ENCODE data around the gene SOX1. TPM values are rescaled to one million over a fixed set of nuclear protein-coding genes. Genes with fewer than 3 reads are reported as not detected.

The SOX1 gene
- total RNA-seq, 2 donors from 2014 or later: not detected

DNA sequence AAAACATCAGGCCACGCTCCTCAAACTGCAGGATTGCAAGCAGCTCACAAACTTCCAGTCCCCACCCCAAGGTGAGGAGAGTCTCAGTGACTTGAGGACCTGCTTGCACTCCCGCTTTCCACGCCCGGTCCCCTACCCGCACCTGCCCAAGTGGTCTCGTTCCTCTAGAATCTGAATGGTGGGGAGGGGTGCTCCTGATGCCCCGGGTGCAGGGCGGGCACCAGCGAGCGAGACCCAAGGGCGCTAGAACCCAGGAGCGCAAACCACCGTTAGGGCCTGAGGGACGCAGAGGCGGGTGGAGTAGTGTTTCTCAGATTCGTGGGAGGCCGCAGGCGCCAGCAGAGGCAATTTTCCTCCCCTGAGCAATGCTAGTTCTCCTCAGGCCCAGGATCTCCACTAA, 40.3 kb downstream of the SOX1 start:
- ATAC-seq (no peak), DNase-seq (no peak)
- Histone ChIP-seq H3K4me1 (peaks cover 9% of the 10 kb centered on the region), H3K4me3 (no peak overlapping the region), H3K36me3 (replicated peaks in 1 of 2; ENCODE audit: insufficient read depth in 1 of 2, low read depth in 2 of 2) (no peaks in the 10 kb centered on the region), H3K27ac (no peak overlapping the region), H3K27me3 (peaks cover 3 to 20% of the 10 kb centered on the region in 2 donors), H3K9me3 (no peaks in the 10 kb centered on the region)
- intact Hi-C loops (cut with DNase I): no loop called here
- 0 to 14% methylated on average over 1 to 18 of the region's 18 CpGs for WGBS, 2 donors
- TF ChIP-seq, protein P1, sequence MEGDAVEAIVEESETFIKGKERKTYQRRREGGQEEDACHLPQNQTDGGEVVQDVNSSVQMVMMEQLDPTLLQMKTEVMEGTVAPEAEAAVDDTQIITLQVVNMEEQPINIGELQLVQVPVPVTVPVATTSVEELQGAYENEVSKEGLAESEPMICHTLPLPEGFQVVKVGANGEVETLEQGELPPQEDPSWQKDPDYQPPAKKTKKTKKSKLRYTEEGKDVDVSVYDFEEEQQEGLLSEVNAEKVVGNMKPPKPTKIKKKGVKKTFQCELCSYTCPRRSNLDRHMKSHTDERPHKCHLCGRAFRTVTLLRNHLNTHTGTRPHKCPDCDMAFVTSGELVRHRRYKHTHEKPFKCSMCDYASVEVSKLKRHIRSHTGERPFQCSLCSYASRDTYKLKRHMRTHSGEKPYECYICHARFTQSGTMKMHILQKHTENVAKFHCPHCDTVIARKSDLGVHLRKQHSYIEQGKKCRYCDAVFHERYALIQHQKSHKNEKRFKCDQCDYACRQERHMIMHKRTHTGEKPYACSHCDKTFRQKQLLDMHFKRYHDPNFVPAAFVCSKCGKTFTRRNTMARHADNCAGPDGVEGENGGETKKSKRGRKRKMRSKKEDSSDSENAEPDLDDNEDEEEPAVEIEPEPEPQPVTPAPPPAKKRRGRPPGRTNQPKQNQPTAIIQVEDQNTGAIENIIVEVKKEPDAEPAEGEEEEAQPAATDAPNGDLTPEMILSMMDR (IDR thresholded peaks at IDR 0.05): no peak

DNA sequence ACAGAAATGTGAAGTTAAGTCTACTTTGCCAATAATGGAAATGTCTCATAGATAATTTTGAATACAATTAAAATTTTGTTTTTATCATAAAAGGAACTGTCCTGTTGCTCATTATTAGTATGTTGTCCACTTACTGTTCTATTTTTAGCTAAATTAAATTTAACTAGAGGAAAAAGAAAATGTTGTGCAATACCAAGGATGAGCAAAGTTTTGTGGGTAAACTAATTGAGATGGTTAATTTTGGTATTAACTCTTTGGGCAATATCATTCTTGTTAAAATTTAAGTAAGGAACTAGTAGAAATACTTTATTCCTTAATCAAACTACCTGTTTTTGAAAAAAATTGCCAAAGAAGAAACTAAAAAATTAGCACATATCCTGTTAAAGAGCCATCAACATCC, 43.5 kb downstream of the SOX1 start:
- intact Hi-C loops (cut with DNase I): no loop called here
- no peak for ATAC-seq
- Histone ChIP-seq H3K27me3 (peaks cover 0 to 11% of the 10 kb centered on the region in 2 donors), H3K27ac (no peak overlapping the region), H3K9me3 (no peaks in the 10 kb centered on the region), H3K36me3 (replicated peaks in 1 of 2; ENCODE audit: insufficient read depth in 1 of 2, low read depth in 2 of 2) (no peaks in the 10 kb centered on the region), H3K4me1 (no peaks in the 10 kb centered on the region), H3K4me3 (no peak overlapping the region)
- no peak for DNase-seq
- TF ChIP-seq POLR2A (IDR thresholded peaks at IDR 0.05): no peak
- TF ChIP-seq, protein P1 (IDR thresholded peaks at IDR 0.05): no peak

DNA sequence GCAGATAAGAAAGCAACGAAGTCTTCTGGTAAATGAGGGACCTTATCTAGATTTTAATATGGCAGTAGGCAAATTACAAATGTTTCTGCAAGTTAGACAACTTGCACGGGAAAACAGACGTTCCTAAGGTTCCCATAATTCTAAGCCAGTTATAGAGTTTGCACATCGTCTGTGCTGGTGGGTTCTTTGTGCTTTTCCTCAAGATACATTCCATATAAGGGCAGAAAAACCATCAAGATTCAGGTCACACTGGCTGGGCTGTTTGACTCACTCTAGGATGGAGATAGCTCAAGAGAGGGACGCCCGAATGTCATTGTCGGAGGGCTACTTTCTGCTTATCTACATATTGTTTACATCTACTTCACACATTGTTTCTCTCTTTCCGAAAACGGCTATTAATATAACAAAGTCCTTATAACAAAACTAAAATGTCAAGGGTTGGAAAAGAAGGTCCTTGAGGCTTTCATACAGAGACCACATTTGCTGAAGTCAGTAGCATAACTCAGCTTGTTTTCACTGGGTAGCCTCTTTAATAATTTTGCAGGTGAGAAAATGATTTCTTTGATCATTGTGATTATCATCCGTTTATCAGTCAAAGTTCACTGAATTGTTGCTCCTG, 44.4 kb downstream of the SOX1 start:
- no peak overlapping the region for H3K27ac ChIP-seq
- intact Hi-C loops (cut with DNase I): no loop called here
- DNase-seq: no peak
- no peaks in the 10 kb centered on the region for H3K4me1 ChIP-seq
- H3K9me3 ChIP-seq: no peaks in the 10 kb centered on the region
- H3K27me3 ChIP-seq: peaks cover 0 to 9% of the 10 kb centered on the region in 2 donors
- WGBS, 2 donors: 29 to 32% methylated on average over 10 of the region's 10 CpGs
- no peaks in the 10 kb centered on the region for H3K36me3 ChIP-seq (replicated peaks in 1 of 2; ENCODE audit: insufficient read depth in 1 of 2, low read depth in 2 of 2)
- TF ChIP-seq, protein P1 (IDR thresholded peaks at IDR 0.05): no peak
- no peak for TF ChIP-seq POLR2A (IDR thresholded peaks at IDR 0.05)
- ATAC-seq: no peak
- no peak overlapping the region for H3K4me3 ChIP-seq

DNA sequence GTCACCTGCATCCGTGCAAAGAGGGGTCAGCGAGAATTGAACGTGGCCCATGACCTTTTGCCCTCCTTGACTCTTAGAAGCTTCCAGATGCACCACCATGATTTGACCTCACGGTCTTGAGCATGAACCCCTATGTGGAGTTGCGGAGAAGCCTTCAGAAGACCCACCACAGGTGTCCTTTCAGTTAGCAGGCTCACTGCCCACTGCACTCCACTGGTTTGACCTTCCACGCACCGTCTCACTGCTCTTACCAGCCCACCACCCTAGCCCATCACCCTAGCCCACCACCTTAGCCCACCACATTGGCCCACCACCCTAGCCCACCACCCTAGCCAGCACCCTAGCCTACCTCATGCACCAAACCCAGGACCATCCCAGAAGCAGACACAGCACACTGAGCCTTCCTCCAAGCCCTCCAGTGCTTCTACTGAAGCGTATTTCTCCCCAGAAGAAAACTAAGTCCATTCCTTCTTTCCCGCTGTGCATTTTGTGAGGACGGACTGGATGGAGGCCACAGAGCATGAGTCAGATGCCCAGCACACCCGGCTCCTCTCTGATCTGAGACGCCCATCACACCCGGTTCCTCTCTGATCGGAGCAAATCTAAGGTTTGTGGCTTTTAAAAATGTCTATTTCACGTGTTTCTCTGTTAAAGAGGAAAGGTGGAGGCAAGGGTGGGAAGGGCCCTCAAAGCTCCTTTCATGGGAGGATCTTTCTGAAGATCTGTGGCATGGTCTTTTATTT, 45.8 kb downstream of the SOX1 start:
- no peaks in the 10 kb centered on the region for H3K36me3 ChIP-seq (replicated peaks in 1 of 2; ENCODE audit: insufficient read depth in 1 of 2, low read depth in 2 of 2)
- no peak overlapping the region for H3K27ac ChIP-seq
- TF ChIP-seq POLR2A (IDR thresholded peaks at IDR 0.05): no peak
- TF ChIP-seq, protein P1 (IDR thresholded peaks at IDR 0.05): no peak
- no peaks in the 10 kb centered on the region for H3K9me3 ChIP-seq
- 69 to 76% methylated on average over 15 of the region's 15 CpGs for WGBS, 2 donors
- no peak overlapping the region for H3K4me3 ChIP-seq
- DNase-seq: no peak
- intact Hi-C loops (cut with DNase I): no loop called here
- H3K4me1 ChIP-seq: no peaks in the 10 kb centered on the region
- no peak for ATAC-seq
- H3K27me3 ChIP-seq: peaks cover 0 to 5% of the 10 kb centered on the region in 2 donors

DNA sequence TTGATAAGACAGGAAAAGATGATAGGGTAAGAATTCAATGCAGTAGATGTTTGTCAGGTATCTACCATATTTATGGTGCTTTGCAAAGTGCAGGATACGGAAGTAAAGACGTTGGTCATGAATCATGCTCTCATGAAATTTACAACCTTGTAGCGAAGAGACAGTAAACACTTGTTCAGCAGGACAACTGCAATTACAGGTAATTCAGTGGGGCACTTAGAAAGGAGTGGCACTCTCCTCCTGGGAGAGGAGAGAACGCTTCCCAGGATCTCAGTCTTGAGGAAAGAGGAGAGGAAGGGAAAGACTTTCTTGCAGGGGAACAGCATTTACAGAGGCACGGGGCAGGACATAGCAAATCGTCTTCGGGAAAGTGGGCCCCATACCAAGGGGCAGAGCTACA, 46.4 kb downstream of the SOX1 start:
- H3K27me3 ChIP-seq: peaks cover 0 to 5% of the 10 kb centered on the region in 2 donors

More for the DNA sequence above, 46.4 kb downstream of the SOX1 start:
- WGBS, 2 donors: 56 to 64% methylated on average over 7 of the region's 7 CpGs
- Histone ChIP-seq H3K4me1 (no peaks in the 10 kb centered on the region), H3K27ac (no peak overlapping the region), H3K36me3 (replicated peaks in 1 of 2; ENCODE audit: insufficient read depth in 1 of 2, low read depth in 2 of 2) (no peaks in the 10 kb centered on the region), H3K4me3 (no peak overlapping the region), H3K9me3 (no peaks in the 10 kb centered on the region)
- intact Hi-C loops (cut with DNase I): no loop called here
- TF ChIP-seq, protein P1 (IDR thresholded peaks at IDR 0.05): no peak
- TF ChIP-seq POLR2A (IDR thresholded peaks at IDR 0.05): no peak
- ATAC-seq (no peak), DNase-seq (no peak)

Data from body of pancreas (tissue), 4 donors.